Left ventricle myocardium inferior (tissue), 1 donor: ENCODE measurements around the gene MSX2. TPM values are rescaled to one million over a fixed set of nuclear protein-coding genes. Genes with fewer than 3 reads are reported as not detected.

Experiments used
- DNase-seq: peaks from one replicate; pipeline ENCODE4 v3.0.0-alpha.2; 2020
- H3K27ac ChIP-seq: fragments of 200-600 bp; replicated peaks from 2 replicates; pipeline ENCODE4 v1.8.0; 2021
- H3K27me3 ChIP-seq: fragments of 200-600 bp; 2 replicates; pipeline ENCODE4 v1.8.0; 2021; ENCODE audit warnings: low read depth
- H3K36me3 ChIP-seq: fragments of 200-600 bp; 2 replicates; pipeline ENCODE4 v1.8.0; 2021
- H3K4me1 ChIP-seq: fragments of 200-600 bp; 2 replicates; pipeline ENCODE4 v1.8.0; 2021
- H3K4me3 ChIP-seq: fragments of 200-600 bp; 2 replicates; pipeline ENCODE4 v1.8.0; 2021; ENCODE audit warnings: mild to moderate bottlenecking, moderate library complexity
- H3K9me3 ChIP-seq: fragments of 200-600 bp; replicated peaks from 2 replicates; pipeline ENCODE4 v1.8.0; 2021
- CTCF ChIP-seq: fragments of 200-600 bp; IDR thresholded peaks from 2 replicates; pipeline ENCODE4 v1.8.0; 2021; ENCODE audit warnings: antibody characterized with exemption, mild to moderate bottlenecking, borderline replicate concordance
- intact Hi-C: fragments of 100-400 bp; cut with micrococcal nuclease; formaldehyde crosslinking; loops from one replicate; pipeline ENCODE4 v1.11.0; 2022
- total RNA-seq: library from RNA; stranded (reverse); fragmentation: NEBNext Ultra II Directional; extraction: Animal tissue kit (Norgen Biotek cat#: 25700); gene quantifications from one replicate; pipeline ENCODE4 v1.2.1, GENCODE V29; 2021
- donor health status: DM: no; HTN: yes; CAD: no; lungs with severe emphysema.

MSX2 gene
- total RNA-seq, 1 donor from 2014 or later = 2.3 TPM

- no peak overlapping the region for H3K27ac ChIP-seq
- no peaks in the 10 kb centered on the region for H3K4me1 ChIP-seq
- H3K9me3 ChIP-seq = no peaks in the 10 kb centered on the region
- H3K27me3 ChIP-seq = peaks cover 88% of the 10 kb centered on the region
- no peaks in the 10 kb centered on the region for H3K36me3 ChIP-seq
- no peak for TF ChIP-seq CTCF
- intact Hi-C loops = no loop called here
- no peak for DNase-seq
- H3K4me3 ChIP-seq = no peak overlapping the region
Observed at GRCh38 chr5:174687503-174687902, 36.9 kb upstream of the MSX2 start.

DNA sequence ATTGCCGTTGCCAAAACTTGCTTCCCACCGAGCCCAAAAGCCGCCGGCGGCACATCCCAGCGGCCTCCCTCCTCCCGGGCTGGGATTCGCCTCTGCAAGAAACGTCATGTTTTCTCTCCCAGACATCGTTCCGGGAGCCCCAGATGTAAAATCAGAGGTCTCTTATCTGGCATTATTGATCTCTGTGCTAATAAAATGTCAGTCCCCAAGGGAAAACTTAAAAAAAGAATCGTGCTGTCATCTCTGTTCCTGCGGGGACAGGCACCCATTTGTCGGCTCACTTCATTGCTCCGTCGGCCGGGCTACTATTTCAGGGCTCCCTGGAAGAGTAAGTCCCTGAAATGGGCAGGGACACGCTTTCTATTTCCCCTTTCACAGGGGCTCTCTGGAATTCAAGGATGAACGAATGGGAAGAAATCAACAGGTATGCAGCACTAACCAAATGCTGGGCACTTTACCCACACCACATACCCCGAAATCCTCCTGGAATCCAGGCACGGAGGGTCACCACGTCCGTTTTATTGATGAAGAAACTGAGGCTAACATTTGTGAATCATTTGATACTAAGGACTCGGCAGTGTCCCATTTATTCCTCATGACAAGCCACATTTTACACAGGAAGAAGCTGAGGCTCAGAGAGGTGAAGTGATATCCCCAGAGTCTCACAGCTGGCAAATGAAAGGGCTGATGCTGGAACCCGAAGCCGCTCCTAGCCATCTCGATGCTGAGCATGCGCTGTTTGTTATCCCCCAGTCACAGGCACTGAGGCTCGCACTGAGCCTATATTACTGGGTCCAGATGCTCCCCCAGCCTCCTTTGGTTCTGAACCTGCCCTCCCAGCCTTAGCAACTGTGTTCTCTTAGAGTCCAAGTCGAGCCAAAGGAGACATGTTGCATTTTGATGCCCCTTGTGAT is 35.7 kb upstream of the MSX2 start:
- intact Hi-C loops = no loop called here
- H3K4me3 ChIP-seq = no peak overlapping the region
- H3K27me3 ChIP-seq = peaks cover 100% of the 10 kb centered on the region
- no peak for TF ChIP-seq CTCF
- no peaks in the 10 kb centered on the region for H3K4me1 ChIP-seq
- H3K9me3 ChIP-seq = no peaks in the 10 kb centered on the region
- no peaks in the 10 kb centered on the region for H3K36me3 ChIP-seq
- H3K27ac ChIP-seq = no peak overlapping the region
- DNase-seq = no peak

DNA sequence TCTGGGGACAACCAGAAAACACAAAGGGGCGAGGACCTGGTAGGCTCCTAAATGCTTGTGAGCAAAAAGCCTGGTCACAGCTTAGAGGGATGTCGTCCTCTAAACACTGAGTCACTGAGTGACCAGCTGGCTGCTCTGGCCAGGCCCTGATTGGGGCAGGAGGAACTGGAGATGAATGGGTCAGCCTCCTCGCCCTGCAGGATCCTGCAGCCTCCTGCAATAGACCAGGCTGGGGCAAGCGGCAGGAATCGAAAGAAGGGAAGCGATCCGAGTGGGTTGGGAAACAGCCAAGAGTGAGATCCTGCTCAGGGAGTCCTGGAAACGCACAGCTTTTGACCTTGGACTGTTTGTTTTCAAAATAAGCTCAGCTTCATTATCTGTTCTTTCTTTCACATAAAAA is 34.1 kb upstream of the MSX2 start:
- intact Hi-C loops = no loop called here
- DNase-seq = no peak
- H3K4me1 ChIP-seq = no peaks in the 10 kb centered on the region
- H3K27ac ChIP-seq = no peak overlapping the region
- no peaks in the 10 kb centered on the region for H3K36me3 ChIP-seq
- peaks cover 100% of the 10 kb centered on the region for H3K27me3 ChIP-seq
- H3K9me3 ChIP-seq = no peaks in the 10 kb centered on the region
- no peak overlapping the region for H3K4me3 ChIP-seq
- no peak for TF ChIP-seq CTCF

GRCh38 chr5:174692381-174692780 is 32.0 kb upstream of the MSX2 start:
- H3K9me3 ChIP-seq = no peaks in the 10 kb centered on the region
- no peak overlapping the region for H3K27ac ChIP-seq
- intact Hi-C loops = no loop called here
- H3K4me1 ChIP-seq = no peaks in the 10 kb centered on the region
- H3K27me3 ChIP-seq = peaks cover 100% of the 10 kb centered on the region
- TF ChIP-seq CTCF = no peak
- H3K4me3 ChIP-seq = peak overlapping the region; percentile 11
- H3K36me3 ChIP-seq = no peaks in the 10 kb centered on the region
- DNase-seq = no peak

DNA sequence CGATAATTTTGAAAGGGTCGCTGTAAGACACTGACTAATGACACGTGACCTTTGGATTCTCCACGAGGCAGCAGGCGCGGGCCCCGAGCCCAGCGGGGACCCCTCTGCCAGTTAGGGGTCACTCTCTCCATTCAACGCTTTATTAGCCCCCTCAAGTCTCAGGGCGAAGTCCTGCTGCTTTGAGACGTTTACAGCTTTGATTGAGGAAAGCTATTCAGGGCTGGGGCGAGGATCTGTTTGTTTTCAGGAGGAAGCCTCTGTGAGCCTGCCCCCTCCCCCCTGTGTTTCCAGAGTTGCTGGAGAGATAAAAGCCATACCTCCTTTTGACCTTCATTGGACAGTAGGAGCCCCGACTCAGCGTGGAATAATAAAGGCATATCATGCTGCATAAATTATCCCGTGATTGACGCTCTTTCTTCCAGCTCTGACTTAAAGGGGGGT is 31.4 kb upstream of the MSX2 start:
- TF ChIP-seq CTCF = no peak
- H3K36me3 ChIP-seq = no peaks in the 10 kb centered on the region

More for the DNA sequence above, 31.4 kb upstream of the MSX2 start:
- Histone ChIP-seq H3K27ac (no peak overlapping the region), H3K9me3 (no peaks in the 10 kb centered on the region), H3K4me1 (no peaks in the 10 kb centered on the region), H3K4me3 (peak overlapping the region; percentile 11), H3K27me3 (peaks cover 100% of the 10 kb centered on the region)
- no peak for DNase-seq
- intact Hi-C loops = no loop called here
